HepG2 (cell line): ENCODE data around the gene ACTRT2. TPM values are rescaled to one million over a fixed set of nuclear protein-coding genes. Genes with fewer than 3 reads are reported as not detected.

ENCODE experiments used
- ATAC-seq: fragments of 200-7000 bp; cut with Tn5 transposase; 3 replicates; pipeline ENCODE4 v1.9.1; 2020; ENCODE audit warnings: mild to moderate bottlenecking, moderate library complexity
- BruUV-seq: library from RNA; stranded (reverse); fragments of 400-500 nt; replicated peaks from 2 replicates; lab custom pipeline; 2021; lab: Mats Ljungman, UMichigan
- CTCF ChIA-PET: fragments of 300-600 bp; formaldehyde crosslinking; extraction: SDS; loops from one replicate; lab custom pipeline; 2021; ENCODE audit warnings: low total read pairs, inconsistent platforms, low intra/inter-chr PET ratio; lab: Yijun Ruan, JAX
- POLR2A ChIA-PET: fragments of 350-600 bp; sonication (Branson Sonifier 250); formaldehyde crosslinking; loops from one replicate; lab custom pipeline; 2020; ENCODE audit warnings: antibody characterized with exemption, inconsistent platforms; lab: Yijun Ruan, JAX
- DNase-seq: peaks from one replicate; pipeline ENCODE4 v3.0.0-alpha.2; 2015; ENCODE audit warnings: low spot score
- FAIRE-seq: peaks from 3 replicates; lab custom pipeline; 2011; peaks lifted over from hg19 to GRCh38; lab: Jason Lieb, UNC
- H2AFZ ChIP-seq: one replicate; pipeline ENCODE4 v1.6.1; 2011; ENCODE audit warnings: low read length, inconsistent platforms
- H3K27ac ChIP-seq: fragments of 300-600 bp; 3 replicates; pipeline ENCODE4 v1.8.0; 2011; ENCODE audit warnings: mixed run types, mild to moderate bottlenecking, mixed read lengths, low read length, inconsistent platforms; ENCODE audit not compliant: insufficient read depth; ENCODE audit errors: extremely low read length
- H3K27me3 ChIP-seq, 2 experiments: fragments of 200-600 bp in 1 of 2; 2 replicates in 1 of 2; 3 replicates in 1 of 2; pipeline versions ENCODE4 v1.6.0 to v1.8.0; 2011; ENCODE audit warnings: low read length in 2 of 2, mild to moderate bottlenecking in 2 of 2, moderate library complexity in 2 of 2, inconsistent platforms in 1 of 2; ENCODE audit not compliant: insufficient read depth in 2 of 2, control insufficient read depth in 1 of 2
- H3K36me3 ChIP-seq, 2 experiments: fragments of 200-600 bp in 1 of 2; replicated peaks in 1 of 2; 2 replicates in 1 of 2; 3 replicates in 1 of 2; pipeline versions ENCODE4 v1.5.1 to v1.8.0; 2011; ENCODE audit warnings: low read length in 2 of 2, inconsistent platforms in 1 of 2; ENCODE audit not compliant: insufficient read depth in 2 of 2, control insufficient read depth in 1 of 2
- H3K4me1 ChIP-seq: 2 replicates; pipeline ENCODE4 v1.5.1; 2012; ENCODE audit warnings: low read length, inconsistent platforms; ENCODE audit not compliant: insufficient read depth
- H3K4me2 ChIP-seq: 2 replicates; pipeline ENCODE4 v1.6.0; 2011; ENCODE audit warnings: low read depth, low read length, inconsistent platforms
- H3K4me3 ChIP-seq, 3 experiments: fragments of 200-600 bp in 1 of 3; sonication (generic), shearing (Covaris generic) in 1 of 3; replicated peaks in 1 of 3; 2 replicates each; pipeline ENCODE4 v1.5.1; 2011 to 2016; ENCODE audit warnings: low read length in 3 of 3, inconsistent platforms in 2 of 3, low read depth in 2 of 3, mild to moderate bottlenecking in 2 of 3, control low read depth in 1 of 3, mixed read lengths in 1 of 3; ENCODE audit not compliant: insufficient read depth in 1 of 3
- H3K79me2 ChIP-seq: one replicate; pipeline ENCODE4 v1.6.1; 2011; ENCODE audit warnings: low read length, inconsistent platforms; ENCODE audit not compliant: insufficient read depth
- H3K9ac ChIP-seq: 2 replicates; pipeline ENCODE4 v1.6.0; 2011; ENCODE audit warnings: mild to moderate bottlenecking, low read depth, low read length, inconsistent platforms; ENCODE audit not compliant: insufficient read depth
- H3K9me3 ChIP-seq: 2 replicates; pipeline ENCODE4 v1.5.1; 2012; ENCODE audit warnings: mild to moderate bottlenecking, low read length
- H4K20me1 ChIP-seq: 2 replicates; pipeline ENCODE4 v1.6.0; 2011; ENCODE audit warnings: inconsistent platforms, mild to moderate bottlenecking, low read length, moderate library complexity; ENCODE audit not compliant: insufficient read depth
- CC2D1A ChIP-seq: sonication (generic); formaldehyde crosslinking; IDR thresholded peaks from 2 replicates; pipeline ENCODE4 v1.8.1; 2023; ENCODE audit warnings: mild to moderate bottlenecking, missing genetic modification reagents
- HNF4G ChIP-seq, 2 experiments: sonication (generic) in 1 of 2; formaldehyde crosslinking in 1 of 2; IDR thresholded peaks; 2 replicates each; pipeline versions ENCODE4 v1.4.0 to v1.6.1; 2011 to 2020; ENCODE audit warnings: borderline replicate concordance in 2 of 2, low read depth in 2 of 2, mild to moderate bottlenecking in 2 of 2, low read length in 1 of 2, missing genetic modification reagents in 1 of 2, moderate library complexity in 1 of 2
- MYC ChIP-seq: sonication (generic); formaldehyde crosslinking; IDR thresholded peaks from 2 replicates; pipeline ENCODE4 v1.9.0; 2021; ENCODE audit warnings: missing genetic modification reagents, borderline replicate concordance
- ZBTB20 ChIP-seq: sonication (generic); formaldehyde crosslinking; IDR thresholded peaks from 2 replicates; pipeline ENCODE4 v1.8.1; 2023; ENCODE audit warnings: missing genetic modification reagents, low read depth, mild to moderate bottlenecking, borderline replicate concordance
- ZFAT ChIP-seq: sonication (generic); formaldehyde crosslinking; conservative IDR thresholded peaks from 2 replicates; pipeline ENCODE4 v1.8.1; 2023; ENCODE audit warnings: missing genetic modification reagents, inconsistent platforms
- ZNF337 ChIP-seq: sonication (generic); formaldehyde crosslinking; IDR thresholded peaks from 2 replicates; pipeline ENCODE4 v1.5.1; 2020; ENCODE audit warnings: missing genetic modification reagents, low read depth, mild to moderate bottlenecking, borderline replicate concordance
- ZNF550 ChIP-seq: sonication (generic); formaldehyde crosslinking; IDR thresholded peaks from 2 replicates; pipeline ENCODE4 v1.4.0; 2020; ENCODE audit warnings: mild to moderate bottlenecking, missing genetic modification reagents, borderline replicate concordance
- ZNF883 ChIP-seq: sonication (generic); formaldehyde crosslinking; IDR thresholded peaks from 2 replicates; pipeline ENCODE4 v1.5.1; 2020; ENCODE audit warnings: mild to moderate bottlenecking, missing genetic modification reagents; ENCODE audit errors: not compliant biosample characterization
- WGBS: methylation state at CpG from one replicate; pipeline ENCODE4 v1.1.6; 2017; ENCODE audit warnings: low lambda C conversion rate; 5-methylcytosine and 5-hydroxymethylcytosine counted together
- in situ Hi-C: cut with HindIII; loops from 2 replicates; pipeline ENCODE4 v1.10.0; 2017; ENCODE audit warnings: low pct_unique_long_range_greater_than_20kb; ENCODE audit not compliant: extremely low pct_ligation_motif_present
- intact Hi-C: fragments of 100-400 bp; cut with micrococcal nuclease; formaldehyde crosslinking; loops from one replicate; pipeline ENCODE4 v1.10.0; 2022; ENCODE audit not compliant: unreplicated experiment
- polyA plus RNA-seq, 8 experiments: library from polyadenylated mRNA; depleted of rRNA in 3 of 8; stranded (reverse) in 7 of 8; unstranded in 1 of 8; fragments of >200 nt; fragmentation: Illumina TruSeq in 4 of 8; extraction: Trizol in 4 of 8; gene quantifications; 2 replicates each; pipeline versions ENCODE4 v1.2.1 to v1.2.3, GENCODE V29; 2011 to 2016; ENCODE audit warnings: low read depth in 4 of 8, missing spikeins in 1 of 8, mixed read lengths in 1 of 8; ENCODE audit not compliant: insufficient read depth in 1 of 8
- total RNA-seq, 5 experiments: library from RNA; depleted of rRNA; stranded (reverse); fragments of >200 nt; fragmentation: Illumina TruSeq; extraction: Trizol; gene quantifications; 2 replicates each; pipeline ENCODE4 v1.2.3, GENCODE V29; 2016; ENCODE audit warnings: low read depth in 1 of 5
- TF ChIP-seq, protein P1 (sequence below): IDR thresholded peaks from 2 replicates; pipeline ENCODE4 v1.6.1; 2016; ENCODE audit warnings: mild to moderate bottlenecking, missing biosample characterization, missing genetic modification reagents
- TF ChIP-seq, protein P2 (sequence below): IDR thresholded peaks from 2 replicates; pipeline ENCODE4 v1.6.1; 2012; ENCODE audit warnings: low read length, improper control_type of control experiment
- TF ChIP-seq, protein P3 (sequence below): sonication (generic); formaldehyde crosslinking; IDR thresholded peaks from 2 replicates; pipeline ENCODE4 v1.9.0; 2021; ENCODE audit warnings: missing genetic modification reagents, mild to moderate bottlenecking, borderline replicate concordance

Gene ACTRT2
- total and polyA plus RNA-seq, 2 of the 13 experiments (the other 11 are each of a cell fraction or from before 2014, with no cell fraction given) = not detected

DNA sequence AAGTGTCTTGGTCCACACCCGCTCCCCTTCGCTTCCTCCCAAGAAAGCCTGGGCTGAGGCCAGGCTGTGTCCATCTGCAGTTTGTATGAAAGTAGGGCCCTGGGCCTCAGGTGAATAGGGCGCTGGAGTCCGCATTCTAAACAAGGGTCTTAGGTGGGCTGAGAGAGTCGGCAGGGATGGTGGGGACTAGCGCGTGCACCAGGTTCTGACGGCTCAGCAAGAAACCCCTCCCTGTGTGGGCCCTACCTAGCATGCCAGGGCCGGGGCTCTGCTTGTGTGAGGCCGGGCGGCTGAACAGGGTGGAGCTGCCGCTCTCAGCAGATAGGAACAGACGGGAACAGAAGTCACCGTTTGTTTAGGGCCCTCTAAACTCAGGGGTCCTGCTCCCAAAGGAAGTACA is 1.7 kb downstream of the ACTRT2 start:
- Histone ChIP-seq H3K4me3 (no peak overlapping the region), H4K20me1 (no peaks in the 10 kb centered on the region), H2AFZ (no peak overlapping the region), H3K27ac (no peak overlapping the region), H3K4me1 (no peaks in the 10 kb centered on the region), H3K9me3 (no peaks in the 10 kb centered on the region), H3K9ac (no peak overlapping the region), H3K36me3 (no peaks in the 10 kb centered on the region), H3K4me2 (no peak overlapping the region), H3K79me2 (no peaks in the 10 kb centered on the region), H3K27me3 (peaks cover 9 to 50% of the 10 kb centered on the region in 2 experiments)
- DNase-seq (no peak), ATAC-seq (no peak), FAIRE-seq (no peak)
- intact Hi-C loops (no loop called here), in situ Hi-C loops (no loop called here)
- BruUV-seq = no TSS peak
- POLR2A ChIA-PET = no interaction called here
- WGBS = 52% methylated on average over 12 of the region's 14 CpGs
- no peak for TF ChIP-seq ZNF550 (CRISPR knock-in tag)
- no peak for TF ChIP-seq CC2D1A
- TF ChIP-seq, protein P1, sequence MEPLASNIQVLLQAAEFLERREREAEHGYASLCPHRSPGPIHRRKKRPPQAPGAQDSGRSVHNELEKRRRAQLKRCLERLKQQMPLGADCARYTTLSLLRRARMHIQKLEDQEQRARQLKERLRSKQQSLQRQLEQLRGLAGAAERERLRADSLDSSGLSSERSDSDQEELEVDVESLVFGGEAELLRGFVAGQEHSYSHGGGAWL (CRISPR knock-in tag) = no peak
- TF ChIP-seq ZNF883 (CRISPR knock-in tag) = no peak
- TF ChIP-seq, protein P2, sequence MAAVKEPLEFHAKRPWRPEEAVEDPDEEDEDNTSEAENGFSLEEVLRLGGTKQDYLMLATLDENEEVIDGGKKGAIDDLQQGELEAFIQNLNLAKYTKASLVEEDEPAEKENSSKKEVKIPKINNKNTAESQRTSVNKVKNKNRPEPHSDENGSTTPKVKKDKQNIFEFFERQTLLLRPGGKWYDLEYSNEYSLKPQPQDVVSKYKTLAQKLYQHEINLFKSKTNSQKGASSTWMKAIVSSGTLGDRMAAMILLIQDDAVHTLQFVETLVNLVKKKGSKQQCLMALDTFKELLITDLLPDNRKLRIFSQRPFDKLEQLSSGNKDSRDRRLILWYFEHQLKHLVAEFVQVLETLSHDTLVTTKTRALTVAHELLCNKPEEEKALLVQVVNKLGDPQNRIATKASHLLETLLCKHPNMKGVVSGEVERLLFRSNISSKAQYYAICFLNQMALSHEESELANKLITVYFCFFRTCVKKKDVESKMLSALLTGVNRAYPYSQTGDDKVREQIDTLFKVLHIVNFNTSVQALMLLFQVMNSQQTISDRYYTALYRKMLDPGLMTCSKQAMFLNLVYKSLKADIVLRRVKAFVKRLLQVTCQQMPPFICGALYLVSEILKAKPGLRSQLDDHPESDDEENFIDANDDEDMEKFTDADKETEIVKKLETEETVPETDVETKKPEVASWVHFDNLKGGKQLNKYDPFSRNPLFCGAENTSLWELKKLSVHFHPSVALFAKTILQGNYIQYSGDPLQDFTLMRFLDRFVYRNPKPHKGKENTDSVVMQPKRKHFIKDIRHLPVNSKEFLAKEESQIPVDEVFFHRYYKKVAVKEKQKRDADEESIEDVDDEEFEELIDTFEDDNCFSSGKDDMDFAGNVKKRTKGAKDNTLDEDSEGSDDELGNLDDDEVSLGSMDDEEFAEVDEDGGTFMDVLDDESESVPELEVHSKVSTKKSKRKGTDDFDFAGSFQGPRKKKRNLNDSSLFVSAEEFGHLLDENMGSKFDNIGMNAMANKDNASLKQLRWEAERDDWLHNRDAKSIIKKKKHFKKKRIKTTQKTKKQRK = no peak
- TF ChIP-seq ZBTB20 = no peak
- no peak for TF ChIP-seq HNF4G (IDR thresholded peaks at IDR 0.05; ENCODE audit: borderline replicate concordance, low read depth, low read length)
- TF ChIP-seq HNF4G (CRISPR knock-in tag; IDR thresholded peaks at IDR 0.05; ENCODE audit: borderline replicate concordance, low read depth) = no peak
- TF ChIP-seq MYC (CRISPR knock-in tag) = no peak
- TF ChIP-seq, protein P3, sequence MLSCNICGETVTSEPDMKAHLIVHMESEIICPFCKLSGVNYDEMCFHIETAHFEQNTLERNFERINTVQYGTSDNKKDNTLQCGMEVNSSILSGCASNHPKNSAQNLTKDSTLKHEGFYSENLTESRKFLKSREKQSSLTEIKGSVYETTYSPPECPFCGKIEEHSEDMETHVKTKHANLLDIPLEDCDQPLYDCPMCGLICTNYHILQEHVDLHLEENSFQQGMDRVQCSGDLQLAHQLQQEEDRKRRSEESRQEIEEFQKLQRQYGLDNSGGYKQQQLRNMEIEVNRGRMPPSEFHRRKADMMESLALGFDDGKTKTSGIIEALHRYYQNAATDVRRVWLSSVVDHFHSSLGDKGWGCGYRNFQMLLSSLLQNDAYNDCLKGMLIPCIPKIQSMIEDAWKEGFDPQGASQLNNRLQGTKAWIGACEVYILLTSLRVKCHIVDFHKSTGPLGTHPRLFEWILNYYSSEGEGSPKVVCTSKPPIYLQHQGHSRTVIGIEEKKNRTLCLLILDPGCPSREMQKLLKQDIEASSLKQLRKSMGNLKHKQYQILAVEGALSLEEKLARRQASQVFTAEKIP (CRISPR knock-in tag) = no peak
- TF ChIP-seq ZNF337 (CRISPR knock-in tag) = no peak
- TF ChIP-seq ZFAT (CRISPR knock-in tag) = no peak
- CTCF ChIA-PET = no interaction called here
